Chondrocyte (in vitro differentiated cells): ENCODE results near the gene DDA1. TPM values are rescaled to one million over a fixed set of nuclear protein-coding genes. Genes with fewer than 3 reads are reported as not detected.
A peak's percentile ranks its signal among the peaks of the same experiment; 100 is the strongest.

Experiments used
- DNase-seq: peaks from one replicate; pipeline ENCODE4 v3.0.0; 2021; ENCODE audit warnings: mixed read lengths, low spot score
- H3K27ac Mint-ChIP-seq: one replicate; pipeline ENCODE4 v1.8.0; 2021; ENCODE audit warnings: mild to moderate bottlenecking, moderate library complexity, mixed read lengths; ENCODE audit not compliant: unreplicated experiment
- H3K27me3 Mint-ChIP-seq: 2 replicates; pipeline ENCODE4 v1.8.0; 2021; ENCODE audit warnings: low read depth, mixed read lengths
- H3K36me3 Mint-ChIP-seq: 2 replicates; pipeline ENCODE4 v1.8.0; 2021; ENCODE audit warnings: low read depth, mixed read lengths
- H3K4me1 Mint-ChIP-seq: 2 replicates; pipeline ENCODE4 v1.8.0; 2021; ENCODE audit warnings: low read depth, mild to moderate bottlenecking, mixed read lengths
- H3K4me3 Mint-ChIP-seq: one replicate; pipeline ENCODE4 v1.8.0; 2021; ENCODE audit warnings: mild to moderate bottlenecking, moderate library complexity, mixed read lengths; ENCODE audit not compliant: unreplicated experiment
- H3K9me3 Mint-ChIP-seq: 2 replicates; pipeline ENCODE4 v1.8.0; 2021; ENCODE audit warnings: low read depth, mixed read lengths
- total RNA-seq: library from RNA; stranded (reverse); gene quantifications from 3 replicates; pipeline ENCODE4 v1.2.1, GENCODE V29; 2021
- TF ChIP-seq, protein P1 (sequence below): fragments of 200-600 bp; sonication (generic); IDR thresholded peaks from 2 replicates; pipeline ENCODE4 v1.5.0; 2021; ENCODE audit warnings: antibody characterized with exemption, mild to moderate bottlenecking, moderate library complexity

The DDA1 gene
- total RNA-seq, 1 donor from 2014 or later = 63.9 TPM

DNA sequence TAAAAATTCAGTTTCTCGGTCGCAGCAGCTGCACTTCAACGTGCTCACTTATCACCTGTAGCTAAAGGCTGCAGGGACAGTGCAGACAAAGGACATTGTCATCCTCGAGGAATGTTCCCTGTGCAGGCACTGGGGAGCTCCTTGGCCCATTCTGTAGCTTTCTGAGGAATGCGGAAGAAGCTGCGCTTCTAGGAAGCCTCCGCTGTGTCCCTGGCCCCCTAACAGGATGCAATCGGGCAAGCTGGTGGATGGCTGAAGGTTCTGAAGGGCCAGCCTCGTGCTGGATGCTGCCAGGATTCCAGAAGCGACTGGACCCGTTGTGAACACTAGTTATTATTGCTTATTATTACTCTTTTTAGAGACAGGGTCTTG lies 17.2 kb downstream of the DDA1 start:
- TF ChIP-seq, protein P1, sequence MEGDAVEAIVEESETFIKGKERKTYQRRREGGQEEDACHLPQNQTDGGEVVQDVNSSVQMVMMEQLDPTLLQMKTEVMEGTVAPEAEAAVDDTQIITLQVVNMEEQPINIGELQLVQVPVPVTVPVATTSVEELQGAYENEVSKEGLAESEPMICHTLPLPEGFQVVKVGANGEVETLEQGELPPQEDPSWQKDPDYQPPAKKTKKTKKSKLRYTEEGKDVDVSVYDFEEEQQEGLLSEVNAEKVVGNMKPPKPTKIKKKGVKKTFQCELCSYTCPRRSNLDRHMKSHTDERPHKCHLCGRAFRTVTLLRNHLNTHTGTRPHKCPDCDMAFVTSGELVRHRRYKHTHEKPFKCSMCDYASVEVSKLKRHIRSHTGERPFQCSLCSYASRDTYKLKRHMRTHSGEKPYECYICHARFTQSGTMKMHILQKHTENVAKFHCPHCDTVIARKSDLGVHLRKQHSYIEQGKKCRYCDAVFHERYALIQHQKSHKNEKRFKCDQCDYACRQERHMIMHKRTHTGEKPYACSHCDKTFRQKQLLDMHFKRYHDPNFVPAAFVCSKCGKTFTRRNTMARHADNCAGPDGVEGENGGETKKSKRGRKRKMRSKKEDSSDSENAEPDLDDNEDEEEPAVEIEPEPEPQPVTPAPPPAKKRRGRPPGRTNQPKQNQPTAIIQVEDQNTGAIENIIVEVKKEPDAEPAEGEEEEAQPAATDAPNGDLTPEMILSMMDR = no peak
- H3K36me3 Mint-ChIP-seq = peaks cover 9% of the 10 kb centered on the region
- no peak for DNase-seq
- H3K4me1 Mint-ChIP-seq = peaks cover 10% of the 10 kb centered on the region
- H3K27me3 Mint-ChIP-seq = no peaks in the 10 kb centered on the region
- H3K9me3 Mint-ChIP-seq = no peaks in the 10 kb centered on the region
- H3K4me3 Mint-ChIP-seq = no peak overlapping the region
- H3K27ac Mint-ChIP-seq = no peak overlapping the region

DNA sequence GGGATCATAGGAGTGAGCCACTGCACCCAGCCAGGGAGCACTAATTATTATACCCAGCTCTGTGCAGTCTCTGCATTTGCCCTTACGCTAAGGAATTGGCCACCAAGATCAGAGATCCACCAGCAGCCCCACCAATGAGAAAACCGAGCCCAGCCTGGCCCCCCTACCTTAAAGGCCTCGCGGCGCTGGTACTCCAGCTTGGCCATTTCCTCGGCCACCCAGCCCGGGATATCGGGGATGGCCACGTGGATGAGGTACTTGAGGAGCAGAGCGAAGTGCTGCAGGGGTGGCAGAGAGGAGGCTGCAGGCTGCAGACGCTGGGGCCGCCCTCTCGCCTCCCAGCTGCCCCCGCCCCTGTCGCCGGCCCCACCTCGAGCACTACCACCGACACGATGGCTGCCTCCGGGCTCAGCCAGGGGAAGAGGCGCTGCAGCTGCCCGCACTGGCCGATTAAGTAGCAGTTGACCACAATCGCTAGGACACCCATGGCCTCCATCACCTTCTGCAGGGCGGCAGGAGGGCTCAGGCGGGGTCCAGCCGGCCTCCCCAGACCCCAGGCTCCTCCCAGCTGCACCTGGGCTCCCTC lies 17.8 kb downstream of the DDA1 start:
- Mint-ChIP-seq H3K4me1 (peaks cover 10% of the 10 kb centered on the region), H3K4me3 (no peak overlapping the region), H3K27me3 (no peaks in the 10 kb centered on the region), H3K36me3 (peaks cover 9% of the 10 kb centered on the region), H3K27ac (no peak overlapping the region), H3K9me3 (no peaks in the 10 kb centered on the region)
- TF ChIP-seq, protein P1 = no peak
- no peak for DNase-seq

DNA sequence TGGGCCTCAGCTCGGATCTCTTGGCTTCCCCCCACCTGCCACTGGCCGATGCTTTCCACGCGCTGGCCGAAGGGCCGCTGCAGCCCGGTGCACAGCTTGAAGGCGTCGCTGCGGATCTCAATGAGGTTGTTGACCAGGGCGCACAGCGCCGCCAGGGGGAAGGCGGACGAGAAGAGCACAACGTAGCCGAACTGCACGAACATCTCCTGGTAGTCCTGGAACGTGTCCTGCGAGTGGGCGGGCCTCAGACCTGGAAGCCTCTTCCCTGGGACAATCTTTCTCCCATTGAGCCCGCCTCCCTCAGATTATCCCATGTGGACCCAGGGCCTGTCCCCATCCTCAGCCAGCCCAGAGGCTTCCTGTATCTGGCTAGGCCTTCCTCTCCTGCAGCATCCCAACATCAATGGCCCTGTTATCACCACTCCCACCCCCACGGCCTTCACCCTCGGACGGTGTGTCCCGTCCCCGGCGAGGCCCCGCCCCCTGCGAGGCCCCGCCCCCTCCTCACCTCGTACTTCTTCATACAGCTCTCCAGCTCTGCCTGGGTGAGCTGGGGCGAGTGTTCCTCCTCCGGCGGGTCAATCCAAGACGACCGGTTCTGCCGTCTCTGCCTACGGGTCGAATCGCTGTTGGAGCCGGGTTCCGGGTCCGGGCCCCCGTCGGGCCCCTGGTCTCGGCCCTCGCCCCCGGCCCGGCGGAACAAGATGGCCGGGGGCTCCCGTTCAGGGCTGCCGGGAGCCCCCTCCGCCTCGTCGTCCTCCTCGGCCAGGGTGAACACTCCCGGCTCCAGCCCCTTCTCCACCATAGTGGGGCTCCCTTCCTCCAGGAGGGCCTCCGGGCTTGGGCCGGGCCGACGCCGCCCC lies 18.5 kb downstream of the DDA1 start:
- Mint-ChIP-seq H3K36me3 (peaks cover 8% of the 10 kb centered on the region), H3K4me1 (peaks cover 5% of the 10 kb centered on the region), H3K27me3 (no peaks in the 10 kb centered on the region), H3K27ac (no peak overlapping the region), H3K4me3 (no peak overlapping the region), H3K9me3 (no peaks in the 10 kb centered on the region)
- TF ChIP-seq, protein P1 = peak; percentile 35
- no peak for DNase-seq

DNA sequence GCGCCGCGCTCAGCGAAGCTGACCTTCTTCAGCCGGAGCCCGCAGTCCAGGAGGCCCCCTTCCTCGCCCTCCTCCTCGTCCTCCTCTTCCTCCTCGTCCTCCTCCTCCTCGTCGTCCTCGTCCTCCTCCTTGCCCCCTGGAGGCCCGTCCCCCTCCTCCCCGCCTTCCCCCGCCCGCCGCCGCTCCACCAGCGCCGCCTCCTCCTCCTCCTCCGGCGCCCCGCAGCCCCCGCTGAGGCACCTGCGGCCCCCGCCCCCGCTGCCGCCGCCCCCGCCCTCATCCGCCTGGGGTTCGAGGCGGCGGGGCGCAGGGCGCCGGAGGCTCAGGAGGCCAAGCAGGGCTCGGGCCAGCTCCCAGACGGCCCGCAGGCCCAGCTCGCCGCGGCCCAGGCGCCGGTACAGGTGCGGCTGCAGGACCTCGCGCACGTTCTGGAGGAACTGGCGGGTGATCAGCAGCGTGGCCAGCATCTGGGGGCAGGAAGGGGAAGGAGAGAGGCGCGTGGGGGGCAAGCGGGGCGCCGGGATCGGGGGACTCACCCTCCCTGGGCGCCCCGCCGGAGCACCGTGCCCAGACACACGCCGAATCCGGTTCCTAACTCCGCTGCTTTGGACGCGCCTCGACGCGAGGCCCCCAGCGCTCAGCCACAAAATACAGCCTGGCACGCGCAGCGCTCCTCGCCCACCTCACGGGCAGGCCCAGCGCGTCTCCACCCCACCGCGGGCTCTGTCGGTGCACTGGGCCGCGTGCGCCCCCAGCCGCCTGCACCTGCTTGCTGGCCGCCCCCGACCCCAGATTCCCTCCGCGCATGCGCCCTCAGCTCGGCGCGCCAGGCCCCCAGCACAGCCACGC lies 19.4 kb downstream of the DDA1 start:
- peaks cover 9% of the 10 kb centered on the region for H3K4me1 Mint-ChIP-seq
- H3K4me3 Mint-ChIP-seq = no peak overlapping the region
- no peaks in the 10 kb centered on the region for H3K27me3 Mint-ChIP-seq
- peaks cover 8% of the 10 kb centered on the region for H3K36me3 Mint-ChIP-seq
- DNase-seq = no peak
- H3K9me3 Mint-ChIP-seq = no peaks in the 10 kb centered on the region
- no peak overlapping the region for H3K27ac Mint-ChIP-seq
- TF ChIP-seq, protein P1 = no peak
